RWPE1 (cell line): Measurements from ENCODE around the gene NRROS.

Source experiments
- CTCF ChIA-PET: fragments of 350-600 bp; sonication (Branson Sonifier 250); formaldehyde crosslinking; extraction: SDS; loops from one replicate; lab custom pipeline; 2021; lab: Yijun Ruan, JAX
- POLR2A ChIA-PET: fragments of 400-600 bp; formaldehyde crosslinking; extraction: SDS; loops from one replicate; lab custom pipeline; 2020; ENCODE audit warnings: antibody characterized with exemption; ENCODE audit not compliant: low non-redundant PET; lab: Yijun Ruan, JAX
- DNase-seq: peaks from one replicate; pipeline ENCODE4 v3.0.0; 2012; ENCODE audit warnings: low spot score
- H3K27ac ChIP-seq: fragments of 450-650 bp; 2 replicates; pipeline ENCODE4 v1.5.1; 2017
- CTCF ChIP-seq: fragments of 450-650 bp; conservative IDR thresholded peaks from 2 replicates; pipeline ENCODE4 v1.5.1; 2017; ENCODE audit warnings: low read depth, mild to moderate bottlenecking

NRROS gene

GRCh38 chr3:196666001-196666867 is 26.7 kb downstream of the NRROS start:
- H3K27ac ChIP-seq, result peak overlapping the region; percentile 84
- CTCF ChIA-PET, result interaction anchor here (0.7 to 1.1 kb wide), 2 partner anchors 50 to 57 kb away, joined by 3 to 4 read pairs; no protein-coding TSS in a partner anchor
- POLR2A ChIA-PET, result no interaction called here
- TF ChIP-seq CTCF, result no peak
- peak; percentile 46 for DNase-seq

GRCh38 chr3:196667056-196667825 is 27.7 kb downstream of the NRROS start:
- H3K27ac ChIP-seq, result peak overlapping the region; percentile 84
- TF ChIP-seq CTCF, result no peak
- POLR2A ChIA-PET, result no interaction called here
- DNase-seq, result no peak
- CTCF ChIA-PET, result no interaction called here

- H3K27ac ChIP-seq, result no peak overlapping the region
- ChIA-PET POLR2A (no interaction called here), CTCF (no interaction called here)
- no peak for DNase-seq
- no peak for TF ChIP-seq CTCF
These were observed 30.8 kb downstream of the NRROS start for GRCh38 chr3:196670339-196670738.

GRCh38 chr3:196673632-196674031 is 34.1 kb downstream of the NRROS start:
- TF ChIP-seq CTCF, result no peak
- ChIA-PET CTCF (no interaction called here), POLR2A (no interaction called here)
- H3K27ac ChIP-seq, result no peak overlapping the region
- no peak for DNase-seq

GRCh38 chr3:196677353-196677752 is 37.9 kb downstream of the NRROS start:
- CTCF ChIA-PET, result interaction anchor here (0.6 to 1.8 kb wide), 4 partner anchors 13 to 193 kb away, joined by 3 to 8 read pairs (median 6); no protein-coding TSS in a partner anchor
- TF ChIP-seq CTCF, result no peak
- H3K27ac ChIP-seq, result no peak overlapping the region
- POLR2A ChIA-PET, result no interaction called here
- DNase-seq, result no peak

GRCh38 chr3:196677931-196678330 is 38.4 kb downstream of the NRROS start:
- CTCF ChIA-PET, result interaction anchor here (0.6 to 1.8 kb wide), 3 partner anchors 61 to 69 kb away, joined by 3 to 8 read pairs (median 7); no protein-coding TSS in a partner anchor
- TF ChIP-seq CTCF, result no peak
- POLR2A ChIA-PET, result no interaction called here
- no peak for DNase-seq
- H3K27ac ChIP-seq, result no peak overlapping the region
